ENCODE data around the gene TP53I11. TPM values are rescaled to one million over a fixed set of nuclear protein-coding genes. Genes with fewer than 3 reads are reported as not detected.

TP53I11 gene
- total and polyA plus RNA-seq, 2 of the 13 experiments (the other 11 are each of a cell fraction or from before 2014, with no cell fraction given): not detected

- no peak for TF ChIP-seq ZNF75D (CRISPR knock-in tag; IDR thresholded peaks at IDR 0.05; ENCODE audit: borderline replicate concordance)
- no peak for TF ChIP-seq ZNF451 (CRISPR knock-in tag; IDR thresholded peaks at IDR 0.05)
These were observed 67.4 kb downstream of the TP53I11 start (continued) for GRCh38 chr11:44883277-44883676.

Other genes starting within 250 kb of the TP53I11 start
- gene TSPAN18, start 223.9 kb downstream of the TP53I11 start, total RNA-seq (2016; rRNA removed; fragmentation: Illumina TruSeq; extraction: Trizol): not detected in 2 replicates
- not detected in 2 replicates for gene TSPAN18, start 223.9 kb downstream of the TP53I11 start, polyA plus RNA-seq (2011; rRNA removed)
- 4.1 and 4.7 TPM in 2 replicates for gene PRDM11, start 195.8 kb upstream of the TP53I11 start, total RNA-seq (2016; rRNA removed; fragmentation: Illumina TruSeq; extraction: Trizol)
- 3.3 and 3.4 TPM in 2 replicates for gene PRDM11, start 195.8 kb upstream of the TP53I11 start, polyA plus RNA-seq (2011; rRNA removed)

All from HepG2 (cell line).